GM12878 (cell line): Measurements from ENCODE around the gene NSD2. TPM values are rescaled to one million over a fixed set of nuclear protein-coding genes. Genes with fewer than 3 reads are reported as not detected.

Source experiments
- ATAC-seq: fragments of 200-7000 bp; cut with Tn5 transposase; 3 replicates; pipeline ENCODE4 v1.9.1; 2020; ENCODE audit warnings: mild to moderate bottlenecking, moderate library complexity
- BruUV-seq: library from RNA; stranded (reverse); fragments of 400-500 nt; replicated peaks from 2 replicates; lab custom pipeline; 2021; lab: Mats Ljungman, UMichigan
- CTCF ChIA-PET: fragments of 300-600 bp; sonication (Branson Sonifier 250); formaldehyde crosslinking; extraction: SDS; loops from one replicate; lab custom pipeline; 2021; ENCODE audit warnings: inconsistent platforms; lab: Yijun Ruan, JAX
- POLR2A ChIA-PET: fragments of 350-600 bp; formaldehyde crosslinking; extraction: SDS; loops from one replicate; lab custom pipeline; 2021; ENCODE audit warnings: inconsistent platforms; lab: Charles Lee
- RAD21 ChIA-PET: fragments of 300-600 bp; sonication (Branson Sonifier 250); formaldehyde crosslinking; loops from one replicate; lab custom pipeline; 2023; ENCODE audit warnings: antibody characterized with exemption; ENCODE audit not compliant: unreplicated experiment; lab: Charles Lee
- SMC1A ChIA-PET: fragments of 300-600 bp; sonication (Branson Sonifier 250); formaldehyde crosslinking; loops from one replicate; lab custom pipeline; 2023; ENCODE audit not compliant: unreplicated experiment, uncharacterized antibody; lab: Charles Lee
- DNase-seq: peaks from one replicate; pipeline ENCODE4 v3.0.0-alpha.2; 2011; ENCODE audit warnings: low read depth, low spot score
- FAIRE-seq: peaks from 3 replicates; lab custom pipeline; 2011; peaks lifted over from hg19 to GRCh38; lab: Jason Lieb, UNC
- H2AFZ ChIP-seq: 2 replicates; pipeline ENCODE4 v1.6.0; 2011; ENCODE audit warnings: low read depth, low read length, control low read depth; ENCODE audit not compliant: control insufficient read depth
- H3K27ac ChIP-seq: 2 replicates; pipeline ENCODE4 v1.5.1; 2011; ENCODE audit warnings: control low read depth; ENCODE audit not compliant: control insufficient read depth, insufficient read depth
- H3K27me3 ChIP-seq, 2 experiments: replicated peaks in 1 of 2; 2 replicates each; pipeline versions ENCODE4 v1.6.0 to v1.6.1; 2011; ENCODE audit warnings: low read length in 1 of 2; ENCODE audit not compliant: control insufficient read depth in 2 of 2, insufficient read depth in 2 of 2
- H3K36me3 ChIP-seq, 2 experiments: 2 replicates each; pipeline ENCODE4 v1.5.1; 2011; ENCODE audit warnings: low read length in 1 of 2; ENCODE audit not compliant: control insufficient read depth in 2 of 2, insufficient read depth in 2 of 2
- H3K4me1 ChIP-seq: 2 replicates; pipeline ENCODE4 v1.6.1; 2011; ENCODE audit warnings: mild to moderate bottlenecking, low read length, moderate library complexity, mixed read lengths; ENCODE audit not compliant: control insufficient read depth, insufficient read depth
- H3K4me2 ChIP-seq: 2 replicates; pipeline ENCODE4 v1.6.0; 2011; ENCODE audit warnings: control low read depth; ENCODE audit not compliant: control insufficient read depth, insufficient read depth
- H3K4me3 ChIP-seq: fragments of 200-600 bp; sonication (generic); 2 replicates; pipeline ENCODE4 v1.5.1; 2016
- H3K79me2 ChIP-seq: 2 replicates; pipeline ENCODE4 v1.6.0; 2011; ENCODE audit warnings: low read length; ENCODE audit not compliant: control insufficient read depth, insufficient read depth
- H3K9ac ChIP-seq: 2 replicates; pipeline ENCODE4 v1.8.0; 2011; ENCODE audit warnings: low read length, control low read depth, mixed read lengths; ENCODE audit not compliant: control insufficient read depth, insufficient read depth
- H3K9me3 ChIP-seq: replicated peaks from 3 replicates; pipeline ENCODE4 v1.5.1; 2011; ENCODE audit warnings: mild to moderate bottlenecking, low read length; ENCODE audit not compliant: control insufficient read depth, insufficient read depth
- H4K20me1 ChIP-seq: 2 replicates; pipeline ENCODE4 v1.6.0; 2011; ENCODE audit not compliant: control insufficient read depth, insufficient read depth
- CREM ChIP-seq: IDR thresholded peaks from 2 replicates; pipeline ENCODE4 v1.6.1; 2014; ENCODE audit warnings: antibody characterized with exemption, low read depth
- KDM1A ChIP-seq: fragments of 200-600 bp; sonication (generic); IDR thresholded peaks from 2 replicates; pipeline ENCODE4 v1.6.1; 2016; ENCODE audit warnings: borderline replicate concordance
- MEF2B ChIP-seq: fragments of 450-650 bp; IDR thresholded peaks from 2 replicates; pipeline ENCODE4 v1.6.1; 2018; ENCODE audit warnings: mild to moderate bottlenecking, moderate library complexity; ENCODE audit not compliant: partially characterized antibody, poor library complexity, severe bottlenecking
- NR2C2 ChIP-seq: IDR thresholded peaks from 2 replicates; pipeline ENCODE4 v1.6.1; 2011; ENCODE audit warnings: borderline replicate concordance, low read depth; ENCODE audit not compliant: control insufficient read depth, insufficient read length
- POLR2AphosphoS2 ChIP-seq: IDR thresholded peaks from 2 replicates; pipeline ENCODE4 v1.6.1; 2011; ENCODE audit warnings: low read depth, mild to moderate bottlenecking, low read length, improper control_type of control experiment, moderate library complexity
- TCF12 ChIP-seq: IDR thresholded peaks from 2 replicates; pipeline ENCODE4 v1.6.1; 2011; ENCODE audit warnings: low read depth, mild to moderate bottlenecking, low read length
- WGBS: methylation state at CpG from one replicate; pipeline ENCODE4 v1.1.6; 2016; ENCODE audit warnings: low lambda C conversion rate; ENCODE audit not compliant: insufficient replicate concordance, insufficient coverage; ENCODE audit errors: missing lambda C conversion rate; 5-methylcytosine and 5-hydroxymethylcytosine counted together
- in situ Hi-C: fragments of 300-500 bp; cut with MboI; formaldehyde crosslinking; loops from 9 replicates; pipeline ENCODE4 v1.14.3; 2018; ENCODE audit warnings: mixed read lengths
- intact Hi-C: fragments of 100-400 bp; cut with micrococcal nuclease; formaldehyde crosslinking; loops from one replicate; pipeline ENCODE4 v1.14.2; 2022; ENCODE audit not compliant: unreplicated experiment
- polyA plus RNA-seq, 11 experiments: library from polyadenylated mRNA; depleted of rRNA in 4 of 11; unstranded in 6 of 11; stranded (reverse) in 5 of 11; fragments of >200 nt; fragmentation: Nextera tagmentation in 4 of 11; fragmentation: Illumina TruSeq in 1 of 11; extraction: Ambion mirVana in 4 of 11; extraction: Trizol in 1 of 11; gene quantifications; 1 replicate in 1 of 11; 2 replicates in 10 of 11; pipeline versions ENCODE4 v1.2.1 to v1.2.3, GENCODE V29; 2011 to 2016; ENCODE audit warnings: inconsistent platforms in 2 of 11, missing spikeins in 2 of 11, low read depth in 1 of 11
- total RNA-seq, 4 experiments: library from RNA; depleted of rRNA in 3 of 4; stranded (reverse); fragments of >200 nt in 3 of 4; fragmentation: Illumina TruSeq in 1 of 4; extraction: Trizol in 1 of 4; gene quantifications; 2 replicates each; pipeline versions ENCODE4 v1.2.1 to v1.2.3, GENCODE V29; 2013 to 2021
- TF ChIP-seq, protein P1 (sequence below): fragments of 450-650 bp; IDR thresholded peaks from 2 replicates; pipeline ENCODE4 v1.6.1; 2018; ENCODE audit warnings: mild to moderate bottlenecking, low read depth, moderate library complexity; ENCODE audit not compliant: partially characterized antibody
- TF ChIP-seq, protein P2 (sequence below): fragments of 450-650 bp; IDR thresholded peaks from 2 replicates; pipeline ENCODE4 v1.6.1; 2017; ENCODE audit warnings: mild to moderate bottlenecking
- TF ChIP-seq, protein P3 (sequence below), 3 experiments: IDR thresholded peaks in 2 of 3; conservative IDR thresholded peaks in 1 of 3; 2 replicates each; pipeline ENCODE4 v1.5.1; 2011; ENCODE audit warnings: low read depth in 3 of 3, low read length in 3 of 3, mild to moderate bottlenecking in 3 of 3, control low read depth in 2 of 3, moderate library complexity in 2 of 3, inconsistent platforms in 1 of 3, mixed read lengths in 1 of 3; ENCODE audit not compliant: control insufficient read depth in 2 of 3, insufficient read depth in 1 of 3; ENCODE audit errors: extremely low read depth in 1 of 3
- TF ChIP-seq, protein P4 (sequence below): fragments of 450-650 bp; IDR thresholded peaks from 2 replicates; pipeline ENCODE4 v1.6.1; 2016; ENCODE audit warnings: mild to moderate bottlenecking

NSD2 gene
- total and polyA plus RNA-seq, 10 of the 15 experiments (the other 5 are each of a cell fraction or from before 2014, with no cell fraction given), result 8.6 to 139 (median 67.2) TPM

DNA sequence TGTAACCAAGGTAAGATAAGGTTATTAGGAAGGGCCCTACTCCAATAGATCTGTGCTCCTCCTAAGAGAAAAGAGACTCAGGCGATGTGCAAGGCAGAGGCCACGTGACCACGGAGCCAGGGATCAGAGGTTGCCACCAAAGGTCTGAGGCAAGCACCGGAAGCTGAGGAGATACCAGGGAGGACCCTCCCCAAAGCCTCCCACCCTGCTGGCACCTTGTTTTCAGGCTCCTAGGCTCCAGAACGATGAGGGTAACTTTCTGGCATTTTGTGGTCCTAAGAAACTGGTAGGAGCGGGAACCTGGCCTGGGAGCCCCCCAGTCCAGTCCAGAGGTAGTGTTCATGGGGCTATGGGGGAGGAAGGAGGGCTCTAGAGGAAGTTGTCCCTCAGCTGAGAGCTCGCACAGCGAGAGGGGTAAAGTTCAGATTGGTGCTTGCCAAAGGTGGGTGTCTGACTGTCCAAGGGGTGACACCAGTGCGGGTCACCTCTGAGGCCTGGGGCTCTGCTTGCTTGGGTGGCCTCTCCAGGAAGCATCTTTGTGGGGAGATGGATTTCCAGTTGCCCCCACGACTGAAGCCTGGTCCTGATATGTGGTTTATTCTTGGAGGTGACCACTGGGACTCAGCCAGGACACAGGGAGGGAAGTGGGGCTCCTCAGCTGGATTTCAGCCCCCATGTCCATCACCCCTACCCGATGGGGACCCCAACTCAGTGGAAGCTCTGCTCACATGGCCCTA is 7.7 kb upstream of the NSD2 start (continued):
- TF ChIP-seq, protein P1, sequence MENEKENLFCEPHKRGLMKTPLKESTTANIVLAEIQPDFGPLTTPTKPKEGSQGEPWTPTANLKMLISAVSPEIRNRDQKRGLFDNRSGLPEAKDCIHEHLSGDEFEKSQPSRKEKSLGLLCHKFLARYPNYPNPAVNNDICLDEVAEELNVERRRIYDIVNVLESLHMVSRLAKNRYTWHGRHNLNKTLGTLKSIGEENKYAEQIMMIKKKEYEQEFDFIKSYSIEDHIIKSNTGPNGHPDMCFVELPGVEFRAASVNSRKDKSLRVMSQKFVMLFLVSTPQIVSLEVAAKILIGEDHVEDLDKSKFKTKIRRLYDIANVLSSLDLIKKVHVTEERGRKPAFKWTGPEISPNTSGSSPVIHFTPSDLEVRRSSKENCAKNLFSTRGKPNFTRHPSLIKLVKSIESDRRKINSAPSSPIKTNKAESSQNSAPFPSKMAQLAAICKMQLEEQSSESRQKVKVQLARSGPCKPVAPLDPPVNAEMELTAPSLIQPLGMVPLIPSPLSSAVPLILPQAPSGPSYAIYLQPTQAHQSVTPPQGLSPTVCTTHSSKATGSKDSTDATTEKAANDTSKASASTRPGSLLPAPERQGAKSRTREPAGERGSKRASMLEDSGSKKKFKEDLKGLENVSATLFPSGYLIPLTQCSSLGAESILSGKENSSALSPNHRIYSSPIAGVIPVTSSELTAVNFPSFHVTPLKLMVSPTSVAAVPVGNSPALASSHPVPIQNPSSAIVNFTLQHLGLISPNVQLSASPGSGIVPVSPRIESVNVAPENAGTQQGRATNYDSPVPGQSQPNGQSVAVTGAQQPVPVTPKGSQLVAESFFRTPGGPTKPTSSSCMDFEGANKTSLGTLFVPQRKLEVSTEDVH, result no peak

DNA sequence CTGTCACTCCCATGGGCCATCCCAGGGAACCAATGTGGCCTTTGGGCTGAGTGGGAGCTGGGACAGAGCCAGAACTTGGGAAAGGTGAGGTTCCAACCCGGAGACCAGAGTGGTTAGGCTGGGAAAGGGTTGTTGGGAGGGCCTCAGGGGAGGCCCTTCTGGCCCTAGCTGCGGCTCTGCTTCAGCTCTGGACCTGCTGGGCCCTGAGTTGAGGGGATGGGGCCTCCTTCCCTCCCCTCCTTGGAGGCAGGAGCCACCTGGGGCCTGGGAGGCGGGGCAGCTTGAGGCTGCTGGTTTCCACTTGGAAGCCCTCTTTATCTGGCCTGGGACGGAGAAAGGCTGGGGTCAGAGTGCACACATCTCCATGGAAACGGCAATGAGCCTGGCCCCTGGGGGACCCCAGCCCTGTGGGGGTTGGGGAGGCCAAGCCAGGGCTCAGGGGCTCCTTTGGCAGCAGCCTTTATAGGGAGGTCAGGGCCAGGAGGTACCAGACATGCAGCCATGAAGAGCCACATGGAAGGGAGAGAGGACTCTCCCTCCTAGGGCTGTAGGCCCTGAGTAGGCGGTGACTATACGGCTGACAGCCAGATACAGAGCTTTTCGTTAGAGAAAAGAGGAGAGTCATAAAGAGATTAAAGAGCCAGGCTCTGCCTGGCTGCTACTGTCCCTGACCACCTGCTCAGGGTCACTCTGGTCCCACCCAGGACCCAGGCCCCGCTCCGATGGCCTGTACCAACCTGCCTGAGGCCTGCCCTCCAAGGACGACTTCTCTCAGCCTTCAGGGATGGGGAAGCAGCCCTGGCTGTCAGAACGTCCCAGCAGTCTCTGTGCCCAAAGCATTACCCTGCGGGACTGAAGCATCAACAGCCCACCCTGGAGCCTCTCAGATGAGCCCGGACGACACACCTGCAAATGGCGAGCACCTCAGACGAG is 6.9 kb upstream of the NSD2 start:
- Histone ChIP-seq H3K4me3 (no peak overlapping the region), H3K4me2 (no peak overlapping the region), H3K4me1 (peaks cover 13% of the 10 kb centered on the region), H4K20me1 (no peaks in the 10 kb centered on the region), H3K79me2 (no peaks in the 10 kb centered on the region), H3K27me3 (no peaks in the 10 kb centered on the region), H2AFZ (no peak overlapping the region), H3K9me3 (no peaks in the 10 kb centered on the region), H3K36me3 (no peaks in the 10 kb centered on the region), H3K27ac (no peak overlapping the region), H3K9ac (no peak overlapping the region)
- intact Hi-C loops (no loop called here), in situ Hi-C loops (no loop called here)
- no peak for DNase-seq
- SMC1A ChIA-PET, result no interaction called here
- POLR2A ChIA-PET, result interaction anchor here (0.6 kb wide), 1 partner anchor 16 kb away, joined by 3 read pairs; no protein-coding TSS in a partner anchor
- FAIRE-seq, result no peak
- RAD21 ChIA-PET, result no interaction called here
- WGBS, result 66% methylated on average over 17 of the region's 17 CpGs
- BruUV-seq, result no TSS peak
- CTCF ChIA-PET, result no interaction called here
- no peak for ATAC-seq
- TF ChIP-seq NR2C2 (no peak), POLR2AphosphoS2 (no peak), TCF12 (no peak), CREM (no peak), KDM1A (no peak), MEF2B (no peak)
- TF ChIP-seq, protein P2, sequence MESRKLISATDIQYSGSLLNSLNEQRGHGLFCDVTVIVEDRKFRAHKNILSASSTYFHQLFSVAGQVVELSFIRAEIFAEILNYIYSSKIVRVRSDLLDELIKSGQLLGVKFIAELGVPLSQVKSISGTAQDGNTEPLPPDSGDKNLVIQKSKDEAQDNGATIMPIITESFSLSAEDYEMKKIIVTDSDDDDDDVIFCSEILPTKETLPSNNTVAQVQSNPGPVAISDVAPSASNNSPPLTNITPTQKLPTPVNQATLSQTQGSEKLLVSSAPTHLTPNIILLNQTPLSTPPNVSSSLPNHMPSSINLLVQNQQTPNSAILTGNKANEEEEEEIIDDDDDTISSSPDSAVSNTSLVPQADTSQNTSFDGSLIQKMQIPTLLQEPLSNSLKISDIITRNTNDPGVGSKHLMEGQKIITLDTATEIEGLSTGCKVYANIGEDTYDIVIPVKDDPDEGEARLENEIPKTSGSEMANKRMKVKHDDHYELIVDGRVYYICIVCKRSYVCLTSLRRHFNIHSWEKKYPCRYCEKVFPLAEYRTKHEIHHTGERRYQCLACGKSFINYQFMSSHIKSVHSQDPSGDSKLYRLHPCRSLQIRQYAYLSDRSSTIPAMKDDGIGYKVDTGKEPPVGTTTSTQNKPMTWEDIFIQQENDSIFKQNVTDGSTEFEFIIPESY, result no peak
- TF ChIP-seq, protein P3, sequence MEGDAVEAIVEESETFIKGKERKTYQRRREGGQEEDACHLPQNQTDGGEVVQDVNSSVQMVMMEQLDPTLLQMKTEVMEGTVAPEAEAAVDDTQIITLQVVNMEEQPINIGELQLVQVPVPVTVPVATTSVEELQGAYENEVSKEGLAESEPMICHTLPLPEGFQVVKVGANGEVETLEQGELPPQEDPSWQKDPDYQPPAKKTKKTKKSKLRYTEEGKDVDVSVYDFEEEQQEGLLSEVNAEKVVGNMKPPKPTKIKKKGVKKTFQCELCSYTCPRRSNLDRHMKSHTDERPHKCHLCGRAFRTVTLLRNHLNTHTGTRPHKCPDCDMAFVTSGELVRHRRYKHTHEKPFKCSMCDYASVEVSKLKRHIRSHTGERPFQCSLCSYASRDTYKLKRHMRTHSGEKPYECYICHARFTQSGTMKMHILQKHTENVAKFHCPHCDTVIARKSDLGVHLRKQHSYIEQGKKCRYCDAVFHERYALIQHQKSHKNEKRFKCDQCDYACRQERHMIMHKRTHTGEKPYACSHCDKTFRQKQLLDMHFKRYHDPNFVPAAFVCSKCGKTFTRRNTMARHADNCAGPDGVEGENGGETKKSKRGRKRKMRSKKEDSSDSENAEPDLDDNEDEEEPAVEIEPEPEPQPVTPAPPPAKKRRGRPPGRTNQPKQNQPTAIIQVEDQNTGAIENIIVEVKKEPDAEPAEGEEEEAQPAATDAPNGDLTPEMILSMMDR (IDR thresholded peaks at IDR 0.05 in 2 of 3, conservative IDR thresholded peaks at IDR 0.05 in 1 of 3; ENCODE audit: control insufficient read depth in 2 of 3, extremely low read depth in 1 of 3, insufficient read depth in 1 of 3, low read depth in 3 of 3, low read length in 3 of 3), result no peak
- TF ChIP-seq, protein P4, sequence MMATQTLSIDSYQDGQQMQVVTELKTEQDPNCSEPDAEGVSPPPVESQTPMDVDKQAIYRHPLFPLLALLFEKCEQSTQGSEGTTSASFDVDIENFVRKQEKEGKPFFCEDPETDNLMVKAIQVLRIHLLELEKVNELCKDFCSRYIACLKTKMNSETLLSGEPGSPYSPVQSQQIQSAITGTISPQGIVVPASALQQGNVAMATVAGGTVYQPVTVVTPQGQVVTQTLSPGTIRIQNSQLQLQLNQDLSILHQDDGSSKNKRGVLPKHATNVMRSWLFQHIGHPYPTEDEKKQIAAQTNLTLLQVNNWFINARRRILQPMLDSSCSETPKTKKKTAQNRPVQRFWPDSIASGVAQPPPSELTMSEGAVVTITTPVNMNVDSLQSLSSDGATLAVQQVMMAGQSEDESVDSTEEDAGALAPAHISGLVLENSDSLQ, result no peak
